Head of caudate nucleus (tissue), 42 donors: ENCODE data around the gene SPTLC3.
A peak's percentile ranks its signal among the peaks of the same experiment; 100 is the strongest.

ENCODE experiments used
- DNase-seq, 42 donors: peaks; one replicate each; pipeline versions ENCODE4 v3.0.0 to v3.0.0-alpha.2; 2020 to 2021; ENCODE audit warnings: mixed read lengths in 7 of 42
- intact Hi-C: fragments of 100-400 bp; cut with DNase I; formaldehyde crosslinking; loops from one replicate; pipeline ENCODE4 v1.15.0; 2022

SPTLC3 gene

DNA sequence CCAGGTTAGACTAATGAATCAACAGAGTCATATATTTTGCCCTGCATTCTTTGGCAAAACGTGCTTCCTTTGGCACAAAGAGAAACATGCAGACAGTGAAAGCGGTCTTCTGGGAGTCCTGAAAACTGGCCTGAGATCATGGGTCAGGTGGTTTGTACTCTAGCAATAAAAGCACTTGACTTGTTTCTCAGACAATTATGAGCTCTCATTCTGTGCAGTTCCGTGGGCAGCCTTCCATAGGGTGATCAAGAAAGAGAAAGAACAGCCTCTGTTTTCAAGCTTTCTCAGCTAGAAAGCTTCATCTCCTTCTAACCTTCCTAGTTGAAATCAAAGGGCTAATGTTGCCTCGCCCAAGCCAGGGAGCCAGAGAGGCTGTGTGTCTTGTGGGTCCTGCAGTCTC is 149.6 kb downstream of the SPTLC3 start:
- intact Hi-C loops: no loop called here
- DNase-seq: peak in 2 of 42 donors; percentile 5 to 7

DNA sequence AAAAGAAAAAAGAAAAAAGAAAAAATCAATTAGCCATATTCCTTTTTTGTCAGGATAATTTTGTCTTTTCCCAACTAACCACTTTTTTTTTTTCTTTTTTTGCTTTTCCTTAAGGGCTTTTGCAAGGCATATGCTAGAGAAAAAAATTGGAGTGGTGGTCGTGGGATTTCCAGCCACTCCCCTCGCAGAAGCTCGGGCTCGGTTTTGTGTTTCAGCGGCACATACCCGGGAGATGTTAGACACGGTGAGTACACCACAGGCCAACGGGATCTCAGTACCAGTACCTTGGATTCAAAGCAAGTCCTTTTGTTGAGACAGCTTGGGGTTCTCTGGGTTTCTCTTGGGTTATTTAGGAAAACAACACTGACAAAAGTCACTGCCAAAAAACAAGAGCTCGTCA is 151.1 kb downstream of the SPTLC3 start:
- intact Hi-C loops: no loop called here
- DNase-seq: no peak

DNA sequence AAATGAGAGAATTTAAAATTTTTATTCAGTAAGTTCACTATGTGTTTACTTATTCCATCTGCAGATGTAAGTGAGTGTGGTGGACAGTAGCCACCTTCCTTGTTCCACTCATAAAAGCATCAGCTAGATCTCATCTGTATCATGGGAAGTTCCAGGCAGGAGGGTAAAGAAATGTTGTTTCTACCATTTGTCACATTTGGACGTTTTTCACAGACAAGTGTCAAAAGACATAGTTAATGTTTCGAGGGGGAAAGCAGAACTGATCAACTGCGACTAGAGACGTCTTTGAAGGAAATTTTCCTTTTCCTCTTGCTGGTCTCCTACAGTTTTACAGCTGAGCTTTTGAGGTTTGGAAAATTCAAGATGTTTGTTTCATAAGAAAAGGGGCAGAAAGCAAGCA is 156.4 kb downstream of the SPTLC3 start:
- DNase-seq: no peak
- intact Hi-C loops: no loop called here

DNA sequence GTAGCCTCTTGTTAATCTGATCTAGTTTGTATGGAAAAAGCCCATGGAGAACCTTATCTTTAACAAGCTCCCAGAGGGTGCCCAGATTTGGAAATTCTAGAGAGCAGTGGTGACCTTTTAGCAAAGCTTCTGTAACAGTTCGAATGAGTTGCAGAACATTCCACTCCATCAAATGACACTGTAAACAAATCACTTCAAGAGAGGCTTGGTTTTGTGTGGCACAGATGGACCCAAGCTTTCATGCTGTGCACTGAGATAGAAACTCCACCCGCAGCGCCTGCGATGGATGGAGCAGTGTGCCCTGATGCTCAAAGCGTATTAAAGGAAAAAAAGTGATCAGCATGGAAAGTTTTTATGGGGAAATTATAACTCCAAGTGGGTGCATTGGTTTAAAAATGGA is 157.2 kb downstream of the SPTLC3 start:
- intact Hi-C loops: no loop called here
- no peak for DNase-seq

DNA sequence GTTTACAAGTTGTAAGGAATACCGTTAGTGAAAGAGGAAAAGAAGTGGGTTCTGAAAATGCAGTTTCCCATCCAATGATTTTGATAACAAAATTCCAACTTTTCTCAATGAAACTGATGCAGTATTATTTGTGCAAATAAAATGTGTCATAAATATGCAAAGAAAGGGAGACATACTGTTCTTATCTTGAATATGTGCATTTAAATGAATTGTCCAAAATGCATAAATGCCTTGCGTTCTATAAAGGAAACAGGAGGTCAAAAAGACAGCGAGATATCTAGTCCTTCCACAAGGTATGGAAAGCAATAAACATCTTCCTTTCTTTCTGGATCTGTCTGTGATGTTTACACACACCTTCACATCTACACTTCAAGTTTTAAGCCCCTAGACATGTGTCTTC is 157.7 kb downstream of the SPTLC3 start:
- no peak for DNase-seq
- intact Hi-C loops: no loop called here

DNA sequence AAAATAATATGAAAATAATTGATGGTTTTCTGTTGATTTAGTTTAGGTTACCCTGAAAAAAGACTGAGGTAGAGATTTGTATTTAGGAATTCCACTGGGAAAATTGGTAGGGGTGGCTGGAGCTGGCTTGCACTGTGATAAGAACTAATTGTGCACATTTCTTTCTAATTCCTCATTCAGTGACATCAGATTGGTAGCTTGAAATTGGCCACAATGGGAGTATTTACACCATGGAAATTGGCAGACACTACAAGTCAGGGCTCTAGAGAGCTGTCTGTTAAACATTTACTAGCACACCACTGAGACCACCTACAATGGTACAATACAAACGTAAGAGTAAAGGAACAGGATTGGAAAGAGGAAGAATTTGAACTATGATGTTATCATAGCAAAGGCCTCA is 160.3 kb downstream of the SPTLC3 start:
- DNase-seq: no peak
- intact Hi-C loops: no loop called here

DNA sequence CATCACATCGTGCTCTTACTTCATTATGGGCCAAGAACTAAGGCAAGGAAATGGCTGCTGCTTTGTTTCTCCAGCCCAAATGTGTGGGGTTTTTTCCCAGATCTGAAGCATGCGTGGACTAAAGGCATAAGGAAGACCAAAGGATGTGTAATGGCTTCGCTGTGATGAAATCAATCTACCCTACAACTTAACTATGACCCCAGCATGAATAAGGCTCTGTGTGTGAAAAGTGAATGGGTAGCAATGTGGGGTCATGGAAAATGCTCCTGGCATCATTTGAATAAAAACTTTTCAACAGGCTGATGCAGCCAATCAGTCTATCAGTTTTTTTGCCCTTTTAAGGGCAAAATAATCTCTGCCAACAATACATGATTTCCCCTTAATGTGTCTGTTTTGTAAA is 162.0 kb downstream of the SPTLC3 start:
- intact Hi-C loops: no loop called here
- DNase-seq: no peak

DNA sequence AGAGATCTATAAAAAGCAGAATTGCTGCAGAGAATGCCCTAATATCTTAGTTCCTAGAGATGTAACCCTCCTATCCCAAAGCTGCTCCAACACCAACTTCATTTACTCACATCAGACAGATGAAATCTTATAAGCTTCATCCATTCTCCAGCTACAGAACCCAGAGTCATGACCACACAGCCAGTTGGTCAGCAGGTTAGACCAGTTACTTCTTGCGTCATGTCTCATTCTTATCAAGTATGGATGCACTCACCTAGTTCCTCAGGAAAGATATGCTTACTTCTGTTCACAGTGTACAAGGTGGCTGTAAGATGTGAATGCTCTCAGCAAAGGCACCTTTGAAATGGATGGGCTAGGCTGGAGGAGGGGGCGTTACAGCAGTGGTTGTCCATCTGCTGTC is 164.4 kb downstream of the SPTLC3 start:
- DNase-seq: no peak
- intact Hi-C loops: no loop called here

DNA sequence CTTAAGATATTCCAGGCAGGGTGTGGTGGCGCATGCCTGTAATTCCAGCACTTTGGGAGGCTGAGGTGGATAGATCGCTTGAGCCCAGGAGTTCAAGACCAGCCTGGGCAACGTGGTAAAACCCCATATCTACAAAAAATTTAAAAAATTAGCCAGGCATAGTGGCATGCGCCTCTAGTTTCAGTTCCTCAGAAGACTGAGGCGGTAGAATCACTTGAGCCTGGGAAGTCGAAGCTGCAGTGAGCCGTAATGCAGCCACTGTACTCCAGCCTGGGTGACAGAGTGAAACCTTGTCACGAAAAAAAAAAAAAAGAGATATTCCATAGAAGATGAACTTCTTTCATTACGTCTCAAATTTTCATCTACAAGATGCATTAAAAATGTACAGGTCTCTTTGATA is 165.6 kb downstream of the SPTLC3 start:
- intact Hi-C loops: no loop called here
- DNase-seq: no peak

DNA sequence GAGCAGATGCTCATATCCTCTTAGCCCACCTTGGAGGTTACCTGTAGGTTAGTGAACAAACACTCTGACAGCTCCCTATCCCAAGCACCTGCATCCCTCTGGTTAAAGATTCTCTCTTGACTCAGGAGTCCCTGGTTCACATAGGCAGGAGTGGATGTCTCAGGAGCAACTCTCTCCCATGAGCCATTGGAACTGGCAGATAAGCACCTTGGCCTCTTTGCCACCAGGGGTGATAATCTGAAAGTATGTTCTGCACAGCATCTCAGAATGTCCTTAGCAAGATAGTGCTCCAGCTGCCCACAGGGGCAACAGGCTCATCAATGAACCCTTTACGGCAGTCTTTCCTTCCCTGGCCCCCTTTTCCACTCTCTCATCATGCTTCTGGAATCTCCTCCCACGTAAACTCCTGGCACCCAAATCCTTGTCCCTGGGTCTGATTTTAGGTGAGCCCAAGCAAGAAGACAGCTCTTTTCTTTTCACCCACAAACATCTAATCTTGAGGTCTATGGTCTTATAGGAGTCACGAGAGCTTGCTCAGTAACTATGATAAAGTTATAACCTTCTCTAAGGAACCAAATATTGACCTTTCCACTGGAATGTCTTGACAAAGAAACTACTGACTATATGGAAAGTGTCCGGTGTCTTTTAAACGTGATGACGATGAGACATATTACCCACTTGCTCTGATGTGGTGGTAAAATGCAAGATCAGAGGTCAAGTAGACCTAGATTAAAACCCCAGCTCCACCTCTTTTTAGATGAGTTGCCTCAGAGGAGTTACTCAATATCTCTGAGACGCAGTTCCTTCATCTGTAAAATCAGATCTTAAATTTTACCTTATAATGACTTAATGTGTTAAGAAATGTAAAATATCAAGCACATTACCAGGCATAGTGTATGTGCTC is 172.5 kb downstream of the SPTLC3 start:
- intact Hi-C loops: no loop called here
- no peak for DNase-seq

DNA sequence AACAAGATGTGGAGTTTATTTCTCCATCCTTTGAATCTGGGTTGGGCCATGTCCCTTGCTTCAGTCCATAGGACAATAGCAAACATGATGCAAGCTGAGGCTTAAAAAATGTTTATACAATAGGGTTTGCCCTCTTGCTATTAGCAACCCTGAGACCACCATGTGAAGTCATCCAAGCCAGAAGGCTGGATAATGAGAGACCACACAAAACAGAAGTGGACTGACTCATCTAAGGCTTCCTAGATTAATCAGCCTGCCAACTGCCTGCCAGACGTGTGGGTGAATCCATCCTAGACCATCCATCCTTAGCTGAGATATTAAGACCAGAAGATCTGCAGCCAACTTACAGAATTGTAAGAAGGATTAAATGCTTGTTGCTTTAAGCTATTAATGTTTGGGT is 174.2 kb downstream of the SPTLC3 start:
- DNase-seq: no peak
- intact Hi-C loops: no loop called here

DNA sequence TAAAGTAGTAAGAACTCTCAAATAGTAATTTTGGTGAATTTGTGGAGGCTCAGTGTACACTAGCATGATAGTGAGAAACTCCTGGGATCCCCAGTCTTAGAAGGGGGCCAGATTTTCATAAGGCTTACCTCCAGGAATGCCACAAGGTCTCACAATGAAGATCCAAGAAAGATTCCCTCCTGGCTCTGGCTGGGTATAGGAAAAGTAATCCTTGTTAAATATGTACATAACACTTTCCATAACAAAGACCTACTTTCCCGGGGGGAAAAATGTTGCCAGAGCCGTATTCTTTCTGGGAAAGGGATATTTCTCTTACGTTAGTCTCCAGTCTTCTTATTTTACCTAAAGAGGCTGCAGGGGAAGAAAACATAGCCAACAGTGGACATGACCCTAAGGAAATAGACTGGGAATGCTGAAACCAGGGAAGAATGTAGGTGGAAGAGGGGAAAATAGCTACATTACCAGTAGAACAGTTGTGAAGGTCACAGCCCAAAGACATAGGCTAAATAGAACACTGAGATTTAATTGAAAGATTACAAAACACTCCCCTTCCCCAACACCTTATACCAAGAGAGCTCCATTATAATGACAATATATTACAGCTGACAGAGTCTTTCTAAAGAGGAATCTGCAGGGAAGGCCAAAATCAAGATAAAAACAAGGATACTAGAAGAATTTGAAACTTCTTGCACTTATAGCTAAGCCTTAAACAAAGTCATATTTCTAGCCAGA is 177.4 kb downstream of the SPTLC3 start:
- intact Hi-C loops: no loop called here
- no peak for DNase-seq

DNA sequence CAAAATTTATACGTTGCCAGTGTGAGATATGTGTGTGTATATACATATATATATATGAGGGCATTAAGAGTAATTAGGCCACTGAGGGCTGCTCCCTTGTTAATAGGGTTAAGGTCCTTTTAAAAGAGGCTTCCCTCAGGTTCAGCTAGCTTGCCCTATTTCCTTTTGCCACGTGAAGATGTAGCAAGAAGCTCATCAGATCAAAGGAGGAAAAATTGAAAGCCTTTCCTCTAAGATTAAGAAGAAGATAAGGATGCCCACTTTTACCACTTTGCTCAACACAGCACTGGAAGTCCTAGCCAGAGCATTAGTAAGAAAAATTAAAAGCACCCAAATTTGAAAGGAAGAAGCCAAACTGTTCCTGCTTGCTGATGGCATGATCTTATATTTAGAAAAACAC is 179.1 kb downstream of the SPTLC3 start:
- intact Hi-C loops: no loop called here
- DNase-seq: no peak

DNA sequence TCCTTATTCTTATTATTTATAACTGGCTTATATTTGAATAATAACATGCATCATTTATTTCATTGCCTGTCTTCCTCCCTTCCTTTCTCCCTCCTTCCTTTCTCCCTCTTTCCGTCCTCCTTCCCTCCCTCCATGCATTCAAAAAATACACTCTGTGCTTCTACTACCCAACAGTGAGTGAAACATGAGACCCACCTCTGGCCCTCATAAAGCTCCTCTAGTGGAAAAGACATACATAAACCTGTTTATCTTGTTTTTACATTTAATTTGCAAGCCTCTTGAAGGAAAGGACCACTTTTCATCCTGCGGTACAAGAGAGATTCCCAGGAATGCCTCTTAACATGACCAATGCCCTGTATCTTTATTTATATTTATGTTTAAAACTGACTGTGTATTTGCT is 190.5 kb downstream of the SPTLC3 start:
- DNase-seq: no peak
- intact Hi-C loops: no loop called here

DNA sequence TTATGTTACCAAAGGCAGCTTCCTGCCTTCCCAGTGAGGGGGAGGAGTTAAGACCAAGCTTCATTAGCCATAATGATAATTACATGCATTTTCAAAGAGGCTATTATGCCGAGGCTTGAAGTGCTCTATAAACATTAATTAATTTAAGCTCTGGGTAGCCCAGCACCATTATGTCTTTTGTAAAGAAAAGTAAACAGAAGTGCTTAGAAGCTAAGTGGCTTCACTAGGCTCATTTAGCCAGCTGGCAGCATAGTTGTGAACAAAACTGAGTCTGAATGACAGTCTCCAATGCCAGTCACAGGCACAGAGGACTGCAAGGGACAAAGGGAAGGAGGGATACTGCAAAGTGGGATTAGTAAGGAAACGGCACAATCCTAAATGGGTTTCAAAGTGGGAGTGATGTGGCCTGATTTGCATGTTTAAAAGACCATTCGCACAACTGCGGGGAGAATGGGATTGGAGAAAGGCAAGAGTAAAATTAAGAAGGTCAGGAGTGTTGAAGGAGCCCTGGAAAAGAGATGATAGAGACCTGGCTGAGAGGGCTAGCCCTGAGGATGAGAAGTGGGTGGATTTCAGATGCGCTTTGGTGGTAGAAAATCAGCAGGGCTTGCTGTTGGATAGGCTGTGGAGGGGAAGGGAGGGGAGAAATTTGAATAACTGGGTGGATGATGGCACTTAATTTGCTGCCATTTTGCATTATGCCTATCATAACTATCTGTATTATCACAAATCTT is 192.2 kb downstream of the SPTLC3 start:
- intact Hi-C loops: no loop called here
- DNase-seq: no peak

DNA sequence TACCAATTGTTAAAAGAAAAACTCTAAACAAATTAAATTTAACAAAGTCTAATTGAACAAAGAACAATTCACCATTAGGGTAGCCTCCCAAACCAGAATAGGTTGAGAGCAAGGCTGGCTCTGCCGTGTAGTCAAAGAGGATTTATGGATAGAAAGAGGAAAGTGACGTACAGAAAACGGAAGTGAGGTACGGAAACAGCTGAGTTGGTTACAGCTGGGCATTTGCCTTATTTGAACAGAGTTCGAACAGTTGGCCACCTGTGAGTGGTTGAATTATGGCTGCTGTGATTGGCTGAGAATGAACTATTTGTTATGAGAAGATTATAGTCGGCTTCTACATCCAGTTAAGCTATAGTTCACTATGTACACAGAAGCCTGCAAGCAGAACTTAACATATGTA is 193.8 kb downstream of the SPTLC3 start:
- intact Hi-C loops: no loop called here
- DNase-seq: no peak

DNA sequence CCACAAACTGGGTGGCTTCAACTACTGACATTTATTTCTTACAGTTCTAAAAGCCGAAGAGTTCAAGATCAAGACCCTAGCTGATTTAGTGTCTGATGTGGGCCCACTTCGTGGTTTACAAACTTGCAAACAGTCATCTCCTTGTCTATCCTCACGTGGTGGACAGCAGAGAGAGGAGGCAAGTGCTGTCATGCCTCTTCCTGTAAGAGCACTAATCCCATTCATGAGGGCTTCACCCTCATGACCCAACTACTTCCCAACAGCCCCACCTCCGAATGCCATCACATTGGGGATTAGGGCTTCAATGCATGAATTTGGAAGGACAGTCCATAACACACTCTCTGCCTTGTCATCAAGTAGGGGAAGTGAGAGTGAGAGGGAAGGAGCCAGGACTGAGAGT is 196.7 kb downstream of the SPTLC3 start:
- DNase-seq: no peak
- intact Hi-C loops: no loop called here

DNA sequence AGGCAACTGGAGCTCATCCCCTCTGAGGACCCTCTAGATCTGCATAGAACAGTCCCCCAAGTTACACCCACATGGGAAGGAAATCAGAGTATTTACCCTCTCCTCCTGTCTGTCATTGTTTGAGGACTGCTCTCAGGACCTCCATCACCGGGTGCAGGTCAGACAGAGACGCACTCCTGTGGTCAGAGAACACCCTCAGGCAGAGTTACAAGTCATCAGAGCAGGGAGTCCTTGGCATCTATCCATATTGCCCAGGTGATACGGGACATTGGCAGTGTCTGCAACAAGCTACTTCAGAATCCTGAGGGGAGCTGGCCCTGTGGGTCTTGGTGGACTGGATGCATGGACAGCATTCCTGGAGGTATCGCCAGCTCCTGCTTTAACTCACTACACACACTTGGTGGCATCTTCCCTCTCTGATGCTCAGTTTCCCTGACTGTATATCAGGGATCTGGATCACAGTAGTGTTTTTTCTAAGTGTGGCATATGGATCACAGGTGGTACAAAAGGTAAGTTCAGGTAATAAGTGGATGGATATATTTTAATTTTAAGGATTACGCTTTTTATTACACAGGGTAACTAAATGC is 197.2 kb downstream of the SPTLC3 start:
- no peak for DNase-seq
- intact Hi-C loops: no loop called here

DNA sequence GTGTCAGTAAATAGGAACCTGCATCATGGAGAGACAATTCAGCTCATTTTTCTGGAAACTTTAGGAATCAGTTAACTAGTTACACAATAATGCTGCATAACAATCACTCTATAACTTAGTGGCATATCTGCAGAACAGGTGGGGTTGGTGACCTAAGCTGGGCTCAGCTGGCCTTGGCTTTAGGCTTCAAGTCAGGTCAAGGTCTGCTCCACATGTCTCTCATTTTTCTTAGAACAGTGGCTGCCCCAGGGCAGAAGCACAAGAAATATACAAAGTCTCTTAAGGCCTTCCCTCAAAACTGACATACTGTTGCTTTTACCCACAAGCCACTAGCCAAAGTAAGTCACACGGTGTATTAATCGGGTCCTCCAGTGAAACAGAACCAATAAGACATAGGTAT is 198.2 kb downstream of the SPTLC3 start:
- no peak for DNase-seq
- intact Hi-C loops: no loop called here
